ENCODE results near the gene MPEG1. TPM values are rescaled to one million over a fixed set of nuclear protein-coding genes. Genes with fewer than 3 reads are reported as not detected.

Gene MPEG1
- total RNA-seq, 4 donors from 2014 or later = 1.9 to 7.0 (median 2.6) TPM

GRCh38 chr11:59200423-59200746 lies 12.3 kb downstream of the MPEG1 start:
- no peaks in the 10 kb centered on the region for H3K9me3 ChIP-seq
- H3K27me3 ChIP-seq = no peaks in the 10 kb centered on the region
- no peak for DNase-seq
- no peak for ATAC-seq
- no peak overlapping the region for H3K4me3 ChIP-seq
- no peaks in the 10 kb centered on the region for H3K36me3 ChIP-seq
- in situ Hi-C loops (cut with MboI; ENCODE audit: low sequenced_read_pairs in 4 of 4) (no loop called here), intact Hi-C loops (cut with DNase I; ENCODE audit: low total_unique reads) (no loop called here)
- TF ChIP-seq POLR2A (IDR thresholded peaks at IDR 0.05) (no peak), CTCF (IDR thresholded peaks at IDR 0.05 in 4 of 5, conservative IDR thresholded peaks at IDR 0.05 in 1 of 5) (no peak)
- no peaks in the 10 kb centered on the region for H3K4me1 ChIP-seq
- no peak overlapping the region for H3K27ac ChIP-seq

- no peak overlapping the region for H3K4me3 ChIP-seq
- in situ Hi-C loops (cut with MboI; ENCODE audit: low sequenced_read_pairs in 4 of 4) (no loop called here), intact Hi-C loops (cut with DNase I; ENCODE audit: low total_unique reads) (no loop called here)
- TF ChIP-seq POLR2A (IDR thresholded peaks at IDR 0.05) (no peak), CTCF (IDR thresholded peaks at IDR 0.05 in 4 of 5, conservative IDR thresholded peaks at IDR 0.05 in 1 of 5) (no peak)
- H3K36me3 ChIP-seq = no peaks in the 10 kb centered on the region
- no peaks in the 10 kb centered on the region for H3K9me3 ChIP-seq
- ATAC-seq (no peak), DNase-seq (no peak)
- no peak overlapping the region for H3K27ac ChIP-seq
- H3K4me1 ChIP-seq = no peaks in the 10 kb centered on the region
- H3K27me3 ChIP-seq = no peaks in the 10 kb centered on the region
Measured at GRCh38 chr11:59199546-59200422, 12.9 kb downstream of the MPEG1 start.

GRCh38 chr11:59198726-59199125 lies 14.0 kb downstream of the MPEG1 start:
- Histone ChIP-seq H3K9me3 (no peaks in the 10 kb centered on the region), H3K4me1 (no peaks in the 10 kb centered on the region), H3K36me3 (no peaks in the 10 kb centered on the region), H3K4me3 (no peak overlapping the region), H3K27me3 (no peaks in the 10 kb centered on the region), H3K27ac (no peak overlapping the region)
- intact Hi-C loops (cut with DNase I; ENCODE audit: low total_unique reads) (no loop called here), in situ Hi-C loops (cut with MboI; ENCODE audit: low sequenced_read_pairs in 4 of 4) (no loop called here)
- TF ChIP-seq POLR2A (IDR thresholded peaks at IDR 0.05) = no peak
- no peak for TF ChIP-seq CTCF (IDR thresholded peaks at IDR 0.05 in 4 of 5, conservative IDR thresholded peaks at IDR 0.05 in 1 of 5)
- no peak for ATAC-seq
- DNase-seq = no peak

GRCh38 chr11:59197991-59198390 lies 14.7 kb downstream of the MPEG1 start:
- in situ Hi-C loops (cut with MboI; ENCODE audit: low sequenced_read_pairs in 4 of 4) (no loop called here), intact Hi-C loops (cut with DNase I; ENCODE audit: low total_unique reads) (no loop called here)
- DNase-seq = peak in 1 of 2 donors; percentile 30
- Histone ChIP-seq H3K4me1 (no peaks in the 10 kb centered on the region), H3K27ac (no peak overlapping the region), H3K4me3 (no peak overlapping the region), H3K36me3 (no peaks in the 10 kb centered on the region), H3K27me3 (no peaks in the 10 kb centered on the region), H3K9me3 (no peaks in the 10 kb centered on the region)
- ATAC-seq = no peak
- no peak for TF ChIP-seq POLR2A (IDR thresholded peaks at IDR 0.05)
- TF ChIP-seq CTCF (IDR thresholded peaks at IDR 0.05 in 4 of 5, conservative IDR thresholded peaks at IDR 0.05 in 1 of 5) = no peak
